Measurements from ENCODE around the gene NR1H2.

The NR1H2 gene

GRCh38 chr19:50420127-50420526 lies 43.9 kb downstream of the NR1H2 start:
- no peak for DNase-seq (ENCODE audit: low read depth in 1 of 2, low spot score in 1 of 2)
- Histone ChIP-seq H3K27me3 (ENCODE audit: insufficient read depth, poor library complexity, severe bottlenecking) (no peaks in the 10 kb centered on the region), H3K27ac (replicated peaks) (no peak overlapping the region), H3K4me3 (replicated peaks; ENCODE audit: insufficient read depth, low read length) (no peak overlapping the region)
- TF ChIP-seq CTCF (IDR thresholded peaks at IDR 0.05; ENCODE audit: insufficient read depth, low read length) (no peak), REST (IDR thresholded peaks at IDR 0.05; ENCODE audit: insufficient replicate concordance, low read depth) (no peak)

- no peaks in the 10 kb centered on the region for H3K27me3 ChIP-seq (ENCODE audit: insufficient read depth, poor library complexity, severe bottlenecking)
- TF ChIP-seq GABPA (IDR thresholded peaks at IDR 0.05; ENCODE audit: low read depth) (no peak), CTCF (IDR thresholded peaks at IDR 0.05; ENCODE audit: insufficient read depth, low read length) (no peak), SPI1 (IDR thresholded peaks at IDR 0.05; ENCODE audit: borderline replicate concordance, low read depth) (no peak), REST (IDR thresholded peaks at IDR 0.05; ENCODE audit: insufficient replicate concordance, low read depth) (no peak), POLR2AphosphoS5 (IDR thresholded peaks at IDR 0.05; ENCODE audit: low read depth) (no peak)
- DNase-seq (ENCODE audit: low read depth in 1 of 2, low spot score in 1 of 2) = no peak
- H3K27ac ChIP-seq (replicated peaks) = no peak overlapping the region
- H3K4me3 ChIP-seq (replicated peaks; ENCODE audit: insufficient read depth, low read length) = no peak overlapping the region
Measured at GRCh38 chr19:50420808-50421207, 44.6 kb downstream of the NR1H2 start.

- H3K27me3 ChIP-seq (ENCODE audit: insufficient read depth, poor library complexity, severe bottlenecking) = no peaks in the 10 kb centered on the region
- H3K4me3 ChIP-seq (replicated peaks; ENCODE audit: insufficient read depth, low read length) = no peak overlapping the region
- no peak overlapping the region for H3K27ac ChIP-seq (replicated peaks)
- no peak for DNase-seq (ENCODE audit: low read depth in 1 of 2, low spot score in 1 of 2)
- TF ChIP-seq GABPA (IDR thresholded peaks at IDR 0.05; ENCODE audit: low read depth) = no peak
- TF ChIP-seq POLR2AphosphoS5 (IDR thresholded peaks at IDR 0.05; ENCODE audit: low read depth) = no peak
Measured at GRCh38 chr19:50422397-50423278, 46.4 kb downstream of the NR1H2 start.

- H3K27me3 ChIP-seq (ENCODE audit: insufficient read depth, poor library complexity, severe bottlenecking) = no peaks in the 10 kb centered on the region
- no peak for DNase-seq (ENCODE audit: low read depth in 1 of 2, low spot score in 1 of 2)
- H3K4me3 ChIP-seq (replicated peaks; ENCODE audit: insufficient read depth, low read length) = no peak overlapping the region
- H3K27ac ChIP-seq (replicated peaks) = no peak overlapping the region
- no peak for TF ChIP-seq CTCF (IDR thresholded peaks at IDR 0.05; ENCODE audit: insufficient read depth, low read length)
- no peak for TF ChIP-seq SPI1 (IDR thresholded peaks at IDR 0.05; ENCODE audit: borderline replicate concordance, low read depth)
- TF ChIP-seq REST (IDR thresholded peaks at IDR 0.05; ENCODE audit: insufficient replicate concordance, low read depth) = no peak
- no peak for TF ChIP-seq POLR2AphosphoS5 (IDR thresholded peaks at IDR 0.05; ENCODE audit: low read depth)
- no peak for TF ChIP-seq GABPA (IDR thresholded peaks at IDR 0.05; ENCODE audit: low read depth)
Measured at GRCh38 chr19:50423279-50424113, 47.2 kb downstream of the NR1H2 start.

Measured in HL-60 (cell line).